ENCODE results near the gene DOCK11.

DOCK11 gene

DNA sequence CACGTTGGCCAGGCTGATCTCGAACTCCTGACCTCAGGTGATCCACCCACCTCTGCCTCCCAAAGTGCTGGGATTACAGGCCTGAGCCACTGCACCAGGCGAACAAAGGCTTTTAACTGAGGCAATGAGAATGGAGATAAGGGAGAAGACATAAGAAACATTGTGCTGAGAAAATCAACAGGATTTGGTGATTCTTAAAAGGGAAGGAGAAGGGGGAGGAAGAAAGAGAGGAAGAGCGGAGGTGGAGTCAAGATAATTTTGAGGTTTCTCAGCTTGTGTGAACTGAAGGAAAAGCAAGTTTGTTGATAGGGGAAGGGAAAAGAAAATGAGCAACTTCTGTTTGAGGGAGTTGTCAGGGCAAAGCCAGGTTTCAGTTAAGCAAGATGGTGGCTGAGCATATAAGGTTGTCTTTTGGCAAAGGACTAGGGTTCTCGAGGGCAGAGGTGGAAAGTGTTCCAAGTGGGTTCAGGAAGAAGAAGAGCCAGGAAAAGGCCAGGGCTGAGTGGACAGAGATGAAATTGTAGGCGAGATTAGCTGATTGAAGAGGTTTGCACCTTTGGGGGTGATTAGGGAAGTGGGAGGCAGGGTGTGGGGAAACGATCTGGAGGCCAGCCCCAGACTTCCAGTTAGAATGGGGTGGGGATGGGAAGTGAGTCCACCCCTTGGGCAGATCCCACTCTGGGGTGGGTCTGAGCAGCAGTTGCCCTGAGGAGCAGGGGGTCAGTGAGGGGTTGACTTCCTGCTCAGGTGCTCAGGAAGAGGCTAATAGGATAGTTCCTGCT is 7.8 kb downstream of the DOCK11 start:
- TF ChIP-seq SIN3A (IDR thresholded peaks at IDR 0.05; ENCODE audit: borderline replicate concordance, insufficient read depth, low read length) = no peak
- no peak for TF ChIP-seq FOXP2 (optimal IDR thresholded peaks at IDR 0.05; ENCODE audit: borderline replicate concordance, extremely low read depth, extremely low read length, insufficient read depth)
- TF ChIP-seq, protein P1, sequence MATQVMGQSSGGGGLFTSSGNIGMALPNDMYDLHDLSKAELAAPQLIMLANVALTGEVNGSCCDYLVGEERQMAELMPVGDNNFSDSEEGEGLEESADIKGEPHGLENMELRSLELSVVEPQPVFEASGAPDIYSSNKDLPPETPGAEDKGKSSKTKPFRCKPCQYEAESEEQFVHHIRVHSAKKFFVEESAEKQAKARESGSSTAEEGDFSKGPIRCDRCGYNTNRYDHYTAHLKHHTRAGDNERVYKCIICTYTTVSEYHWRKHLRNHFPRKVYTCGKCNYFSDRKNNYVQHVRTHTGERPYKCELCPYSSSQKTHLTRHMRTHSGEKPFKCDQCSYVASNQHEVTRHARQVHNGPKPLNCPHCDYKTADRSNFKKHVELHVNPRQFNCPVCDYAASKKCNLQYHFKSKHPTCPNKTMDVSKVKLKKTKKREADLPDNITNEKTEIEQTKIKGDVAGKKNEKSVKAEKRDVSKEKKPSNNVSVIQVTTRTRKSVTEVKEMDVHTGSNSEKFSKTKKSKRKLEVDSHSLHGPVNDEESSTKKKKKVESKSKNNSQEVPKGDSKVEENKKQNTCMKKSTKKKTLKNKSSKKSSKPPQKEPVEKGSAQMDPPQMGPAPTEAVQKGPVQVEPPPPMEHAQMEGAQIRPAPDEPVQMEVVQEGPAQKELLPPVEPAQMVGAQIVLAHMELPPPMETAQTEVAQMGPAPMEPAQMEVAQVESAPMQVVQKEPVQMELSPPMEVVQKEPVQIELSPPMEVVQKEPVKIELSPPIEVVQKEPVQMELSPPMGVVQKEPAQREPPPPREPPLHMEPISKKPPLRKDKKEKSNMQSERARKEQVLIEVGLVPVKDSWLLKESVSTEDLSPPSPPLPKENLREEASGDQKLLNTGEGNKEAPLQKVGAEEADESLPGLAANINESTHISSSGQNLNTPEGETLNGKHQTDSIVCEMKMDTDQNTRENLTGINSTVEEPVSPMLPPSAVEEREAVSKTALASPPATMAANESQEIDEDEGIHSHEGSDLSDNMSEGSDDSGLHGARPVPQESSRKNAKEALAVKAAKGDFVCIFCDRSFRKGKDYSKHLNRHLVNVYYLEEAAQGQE (IDR thresholded peaks at IDR 0.05; ENCODE audit: insufficient read depth in 1 of 2, low read depth in 2 of 2, low read length in 2 of 2) = no peak
- TF ChIP-seq TAF1 (IDR thresholded peaks at IDR 0.05; ENCODE audit: borderline replicate concordance, insufficient read depth, low read length) = no peak
- no peak for TF ChIP-seq POLR2AphosphoS5 (IDR thresholded peaks at IDR 0.05; ENCODE audit: low read depth, low read length)

DNA sequence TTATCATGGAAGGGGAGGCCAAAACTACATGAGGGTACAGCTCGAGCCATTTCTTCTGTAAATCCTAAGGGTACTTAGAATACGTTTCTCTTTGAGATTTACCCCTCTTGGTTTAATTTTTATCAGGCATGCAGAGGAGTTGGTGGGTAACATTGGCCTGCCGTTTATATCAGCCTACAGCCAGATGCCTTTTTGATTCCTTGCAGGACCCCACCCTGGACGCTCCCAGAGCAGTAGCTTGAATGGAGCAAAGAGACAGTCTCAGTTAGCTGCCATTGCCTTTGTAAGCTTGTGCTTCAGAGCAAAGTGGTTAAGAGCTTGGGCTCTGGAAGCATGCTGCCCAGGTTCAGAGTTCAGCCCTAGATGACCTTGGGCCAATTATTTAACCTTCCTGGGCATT is 9.0 kb downstream of the DOCK11 start:
- TF ChIP-seq, protein P1 (IDR thresholded peaks at IDR 0.05; ENCODE audit: insufficient read depth in 1 of 2, low read depth in 2 of 2, low read length in 2 of 2) = no peak
- no peak for TF ChIP-seq FOXP2 (optimal IDR thresholded peaks at IDR 0.05; ENCODE audit: borderline replicate concordance, extremely low read depth, extremely low read length, insufficient read depth)
- TF ChIP-seq POLR2AphosphoS5 (IDR thresholded peaks at IDR 0.05; ENCODE audit: low read depth, low read length) = no peak
- no peak for TF ChIP-seq SIN3A (IDR thresholded peaks at IDR 0.05; ENCODE audit: borderline replicate concordance, insufficient read depth, low read length)
- TF ChIP-seq TAF1 (IDR thresholded peaks at IDR 0.05; ENCODE audit: borderline replicate concordance, insufficient read depth, low read length) = no peak

DNA sequence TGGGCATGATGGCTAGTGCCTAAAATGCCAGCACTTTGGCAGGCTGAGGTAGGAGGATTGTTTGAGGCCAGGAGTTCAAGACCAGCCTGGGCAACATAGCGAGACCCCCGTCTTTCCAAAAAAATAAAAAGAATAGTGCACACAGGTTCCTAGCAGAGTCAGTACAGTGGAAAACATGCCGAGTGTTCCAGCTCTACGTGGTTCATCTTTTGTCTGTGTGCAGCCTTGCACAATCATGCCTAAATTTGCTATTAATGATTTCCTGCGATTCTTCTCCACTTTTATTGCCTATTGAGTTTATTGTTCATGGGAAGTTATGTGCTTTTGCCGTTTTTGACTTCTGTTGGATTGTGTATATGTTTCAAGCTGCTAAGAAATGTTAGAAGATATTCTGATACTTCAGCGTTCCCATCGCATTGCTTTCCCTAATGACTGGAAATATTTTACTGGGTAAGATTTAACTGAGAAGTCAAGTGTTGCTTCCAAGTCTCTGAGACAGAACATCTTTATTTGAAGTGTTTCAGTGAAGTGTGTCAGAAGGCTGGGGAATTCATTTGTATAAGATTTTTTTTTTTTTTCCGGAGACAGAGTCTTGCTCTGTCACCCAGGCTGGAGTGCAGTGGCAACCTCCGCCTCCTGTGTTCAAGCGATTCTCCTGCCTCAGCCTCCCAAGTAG is 11.3 kb downstream of the DOCK11 start:
- TF ChIP-seq, protein P1 (IDR thresholded peaks at IDR 0.05; ENCODE audit: insufficient read depth in 1 of 2, low read depth in 2 of 2, low read length in 2 of 2) = no peak
- TF ChIP-seq SIN3A (IDR thresholded peaks at IDR 0.05; ENCODE audit: borderline replicate concordance, insufficient read depth, low read length) (no peak), POLR2AphosphoS5 (IDR thresholded peaks at IDR 0.05; ENCODE audit: low read depth, low read length) (no peak), FOXP2 (optimal IDR thresholded peaks at IDR 0.05; ENCODE audit: borderline replicate concordance, extremely low read depth, extremely low read length, insufficient read depth) (no peak), TAF1 (IDR thresholded peaks at IDR 0.05; ENCODE audit: borderline replicate concordance, insufficient read depth, low read length) (no peak)

DNA sequence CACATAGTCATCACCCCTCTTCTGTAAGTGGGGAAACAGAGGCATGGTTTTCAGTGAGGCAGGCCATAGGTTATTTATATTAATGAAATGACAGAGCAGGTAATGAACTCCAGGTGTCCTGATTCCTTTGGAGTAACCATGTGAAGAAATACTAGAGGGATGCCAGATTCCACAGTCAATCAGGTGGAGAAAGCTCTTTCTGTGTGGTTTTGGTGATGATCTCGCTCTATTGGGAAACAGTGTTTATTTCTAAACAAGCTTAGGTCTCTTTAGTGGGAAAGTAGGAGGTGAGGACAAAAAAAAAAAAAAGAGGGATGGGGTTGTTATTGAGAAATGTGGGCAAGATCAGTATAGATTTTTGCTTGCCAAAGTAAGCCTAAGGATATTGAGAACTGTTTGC is 12.2 kb downstream of the DOCK11 start:
- no peak for TF ChIP-seq SIN3A (IDR thresholded peaks at IDR 0.05; ENCODE audit: borderline replicate concordance, insufficient read depth, low read length)
- no peak for TF ChIP-seq TAF1 (IDR thresholded peaks at IDR 0.05; ENCODE audit: borderline replicate concordance, insufficient read depth, low read length)
- TF ChIP-seq POLR2AphosphoS5 (IDR thresholded peaks at IDR 0.05; ENCODE audit: low read depth, low read length) = no peak
- no peak for TF ChIP-seq FOXP2 (optimal IDR thresholded peaks at IDR 0.05; ENCODE audit: borderline replicate concordance, extremely low read depth, extremely low read length, insufficient read depth)
- TF ChIP-seq, protein P1 (IDR thresholded peaks at IDR 0.05; ENCODE audit: insufficient read depth in 1 of 2, low read depth in 2 of 2, low read length in 2 of 2) = no peak

All from PFSK-1 (cell line).